HepG2 (cell line): Measurements from ENCODE around the gene MGST2. TPM values are rescaled to one million over a fixed set of nuclear protein-coding genes. Genes with fewer than 3 reads are reported as not detected.

Source experiments
- ATAC-seq: fragments of 200-7000 bp; cut with Tn5 transposase; 3 replicates; pipeline ENCODE4 v1.9.1; 2020; ENCODE audit warnings: mild to moderate bottlenecking, moderate library complexity
- BruUV-seq: library from RNA; stranded (reverse); fragments of 400-500 nt; replicated peaks from 2 replicates; lab custom pipeline; 2021; lab: Mats Ljungman, UMichigan
- CTCF ChIA-PET: fragments of 300-600 bp; formaldehyde crosslinking; extraction: SDS; loops from one replicate; lab custom pipeline; 2021; ENCODE audit warnings: low total read pairs, inconsistent platforms, low intra/inter-chr PET ratio; lab: Yijun Ruan, JAX
- POLR2A ChIA-PET: fragments of 350-600 bp; sonication (Branson Sonifier 250); formaldehyde crosslinking; loops from one replicate; lab custom pipeline; 2020; ENCODE audit warnings: antibody characterized with exemption, inconsistent platforms; lab: Yijun Ruan, JAX
- DNase-seq: peaks from one replicate; pipeline ENCODE4 v3.0.0-alpha.2; 2015; ENCODE audit warnings: low spot score
- FAIRE-seq: peaks from 3 replicates; lab custom pipeline; 2011; peaks lifted over from hg19 to GRCh38; lab: Jason Lieb, UNC
- H2AFZ ChIP-seq: one replicate; pipeline ENCODE4 v1.6.1; 2011; ENCODE audit warnings: low read length, inconsistent platforms
- H3K27ac ChIP-seq: fragments of 300-600 bp; 3 replicates; pipeline ENCODE4 v1.8.0; 2011; ENCODE audit warnings: mixed run types, mild to moderate bottlenecking, mixed read lengths, low read length, inconsistent platforms; ENCODE audit not compliant: insufficient read depth; ENCODE audit errors: extremely low read length
- H3K27me3 ChIP-seq, 2 experiments: fragments of 200-600 bp in 1 of 2; 2 replicates in 1 of 2; 3 replicates in 1 of 2; pipeline versions ENCODE4 v1.6.0 to v1.8.0; 2011; ENCODE audit warnings: low read length in 2 of 2, mild to moderate bottlenecking in 2 of 2, moderate library complexity in 2 of 2, inconsistent platforms in 1 of 2; ENCODE audit not compliant: insufficient read depth in 2 of 2, control insufficient read depth in 1 of 2
- H3K36me3 ChIP-seq, 2 experiments: fragments of 200-600 bp in 1 of 2; replicated peaks in 1 of 2; 2 replicates in 1 of 2; 3 replicates in 1 of 2; pipeline versions ENCODE4 v1.5.1 to v1.8.0; 2011; ENCODE audit warnings: low read length in 2 of 2, inconsistent platforms in 1 of 2; ENCODE audit not compliant: insufficient read depth in 2 of 2, control insufficient read depth in 1 of 2
- H3K4me1 ChIP-seq: 2 replicates; pipeline ENCODE4 v1.5.1; 2012; ENCODE audit warnings: low read length, inconsistent platforms; ENCODE audit not compliant: insufficient read depth
- H3K4me2 ChIP-seq: 2 replicates; pipeline ENCODE4 v1.6.0; 2011; ENCODE audit warnings: low read depth, low read length, inconsistent platforms
- H3K4me3 ChIP-seq, 3 experiments: fragments of 200-600 bp in 1 of 3; sonication (generic), shearing (Covaris generic) in 1 of 3; replicated peaks in 1 of 3; 2 replicates each; pipeline ENCODE4 v1.5.1; 2011 to 2016; ENCODE audit warnings: low read length in 3 of 3, inconsistent platforms in 2 of 3, low read depth in 2 of 3, mild to moderate bottlenecking in 2 of 3, control low read depth in 1 of 3, mixed read lengths in 1 of 3; ENCODE audit not compliant: insufficient read depth in 1 of 3
- H3K79me2 ChIP-seq: one replicate; pipeline ENCODE4 v1.6.1; 2011; ENCODE audit warnings: low read length, inconsistent platforms; ENCODE audit not compliant: insufficient read depth
- H3K9ac ChIP-seq: 2 replicates; pipeline ENCODE4 v1.6.0; 2011; ENCODE audit warnings: mild to moderate bottlenecking, low read depth, low read length, inconsistent platforms; ENCODE audit not compliant: insufficient read depth
- H3K9me3 ChIP-seq: 2 replicates; pipeline ENCODE4 v1.5.1; 2012; ENCODE audit warnings: mild to moderate bottlenecking, low read length
- H4K20me1 ChIP-seq: 2 replicates; pipeline ENCODE4 v1.6.0; 2011; ENCODE audit warnings: inconsistent platforms, mild to moderate bottlenecking, low read length, moderate library complexity; ENCODE audit not compliant: insufficient read depth
- ARNTL ChIP-seq: sonication (generic); formaldehyde crosslinking; IDR thresholded peaks from 2 replicates; pipeline ENCODE4 v1.4.0; 2020; ENCODE audit warnings: mild to moderate bottlenecking, missing genetic modification reagents
- HNF4A ChIP-seq: sonication (generic); formaldehyde crosslinking; IDR thresholded peaks from 2 replicates; pipeline ENCODE4 v1.4.0; 2020; ENCODE audit warnings: missing genetic modification reagents
- KDM1A ChIP-seq: IDR thresholded peaks from 2 replicates; pipeline ENCODE4 v1.6.1; 2016; ENCODE audit warnings: missing compliant biosample characterization
- PAXIP1 ChIP-seq: sonication (generic); formaldehyde crosslinking; conservative IDR thresholded peaks from 2 replicates; pipeline ENCODE4 v1.4.0; 2020; ENCODE audit warnings: mild to moderate bottlenecking, missing genetic modification reagents, moderate library complexity
- TP53 ChIP-seq: sonication (generic); formaldehyde crosslinking; conservative IDR thresholded peaks from 2 replicates; pipeline ENCODE4 v1.4.0; 2020; ENCODE audit warnings: missing genetic modification reagents
- ZBTB7A ChIP-seq: sonication (generic); formaldehyde crosslinking; IDR thresholded peaks from 2 replicates; pipeline ENCODE4 v1.8.0; 2022; ENCODE audit warnings: mild to moderate bottlenecking, missing genetic modification reagents
- ZFP41 ChIP-seq: sonication (generic); formaldehyde crosslinking; IDR thresholded peaks from 2 replicates; pipeline ENCODE4 v1.4.0; 2020; ENCODE audit warnings: mild to moderate bottlenecking, missing genetic modification reagents, borderline replicate concordance
- ZFYVE20 ChIP-seq: sonication (generic); formaldehyde crosslinking; IDR thresholded peaks from 2 replicates; pipeline ENCODE4 v1.8.0; 2023; ENCODE audit warnings: low read depth, mild to moderate bottlenecking, moderate library complexity, missing genetic modification reagents, borderline replicate concordance
- ZMYM4 ChIP-seq: sonication (generic); formaldehyde crosslinking; IDR thresholded peaks from 2 replicates; pipeline ENCODE4 v1.8.1; 2023; ENCODE audit warnings: mild to moderate bottlenecking, missing genetic modification reagents
- ZNF577 ChIP-seq: sonication (generic); formaldehyde crosslinking; IDR thresholded peaks from 2 replicates; pipeline ENCODE4 v1.4.0; 2020; ENCODE audit warnings: mild to moderate bottlenecking, low read depth, missing genetic modification reagents, borderline replicate concordance
- WGBS: methylation state at CpG from one replicate; pipeline ENCODE4 v1.1.6; 2017; ENCODE audit warnings: low lambda C conversion rate; 5-methylcytosine and 5-hydroxymethylcytosine counted together
- in situ Hi-C: cut with HindIII; loops from 2 replicates; pipeline ENCODE4 v1.10.0; 2017; ENCODE audit warnings: low pct_unique_long_range_greater_than_20kb; ENCODE audit not compliant: extremely low pct_ligation_motif_present
- intact Hi-C: fragments of 100-400 bp; cut with micrococcal nuclease; formaldehyde crosslinking; loops from one replicate; pipeline ENCODE4 v1.10.0; 2022; ENCODE audit not compliant: unreplicated experiment
- polyA plus RNA-seq, 8 experiments: library from polyadenylated mRNA; depleted of rRNA in 3 of 8; stranded (reverse) in 7 of 8; unstranded in 1 of 8; fragments of >200 nt; fragmentation: Illumina TruSeq in 4 of 8; extraction: Trizol in 4 of 8; gene quantifications; 2 replicates each; pipeline versions ENCODE4 v1.2.1 to v1.2.3, GENCODE V29; 2011 to 2016; ENCODE audit warnings: low read depth in 4 of 8, missing spikeins in 1 of 8, mixed read lengths in 1 of 8; ENCODE audit not compliant: insufficient read depth in 1 of 8
- total RNA-seq, 5 experiments: library from RNA; depleted of rRNA; stranded (reverse); fragments of >200 nt; fragmentation: Illumina TruSeq; extraction: Trizol; gene quantifications; 2 replicates each; pipeline ENCODE4 v1.2.3, GENCODE V29; 2016; ENCODE audit warnings: low read depth in 1 of 5
- TF ChIP-seq, protein P1 (sequence below): sonication (generic); formaldehyde crosslinking; IDR thresholded peaks from 2 replicates; pipeline ENCODE4 v1.4.0; 2020; ENCODE audit warnings: missing genetic modification reagents, mild to moderate bottlenecking, borderline replicate concordance
- TF ChIP-seq, protein P2 (sequence below): sonication (generic); formaldehyde crosslinking; IDR thresholded peaks from 2 replicates; pipeline ENCODE4 v1.8.0; 2022; ENCODE audit warnings: mild to moderate bottlenecking, missing genetic modification reagents

MGST2 gene
- total and polyA plus RNA-seq, 2 of the 13 experiments (the other 11 are each of a cell fraction or from before 2014, with no cell fraction given) = 205 to 416 TPM

- Histone ChIP-seq H3K9me3 (no peaks in the 10 kb centered on the region), H3K27ac (no peak overlapping the region), H3K4me3 (peak overlapping the region in 2 of 3 experiments; percentile 14 to 37; a peak in 2 of 6 replicates), H3K4me1 (peaks cover 50% of the 10 kb centered on the region), H4K20me1 (no peaks in the 10 kb centered on the region), H3K27me3 (peaks cover 0 to 6% of the 10 kb centered on the region in 2 experiments; a peak in 2 of 5 replicates), H3K4me2 (peak overlapping the region; percentile 71), H3K36me3 (no peaks in the 10 kb centered on the region), H3K79me2 (no peaks in the 10 kb centered on the region), H3K9ac (no peak overlapping the region), H2AFZ (no peak overlapping the region)
- POLR2A ChIA-PET = no interaction called here
- CTCF ChIA-PET = no interaction called here
- FAIRE-seq = no peak
- intact Hi-C loops = no loop called here
- in situ Hi-C loops = no loop called here
- no TSS peak for BruUV-seq
- 2% methylated on average over 15 of the region's 16 CpGs for WGBS
- peak; percentile 85 for ATAC-seq
- no peak for DNase-seq
- 0 out of 2 replicates have a peak, but pooled peaks have one; percentile 30 for TF ChIP-seq PAXIP1 (CRISPR knock-in tag)
- TF ChIP-seq ZMYM4 (CRISPR knock-in tag) = 0 out of 2 replicates have a peak, but pooled peaks have one; percentile 13
- TF ChIP-seq, protein P1, sequence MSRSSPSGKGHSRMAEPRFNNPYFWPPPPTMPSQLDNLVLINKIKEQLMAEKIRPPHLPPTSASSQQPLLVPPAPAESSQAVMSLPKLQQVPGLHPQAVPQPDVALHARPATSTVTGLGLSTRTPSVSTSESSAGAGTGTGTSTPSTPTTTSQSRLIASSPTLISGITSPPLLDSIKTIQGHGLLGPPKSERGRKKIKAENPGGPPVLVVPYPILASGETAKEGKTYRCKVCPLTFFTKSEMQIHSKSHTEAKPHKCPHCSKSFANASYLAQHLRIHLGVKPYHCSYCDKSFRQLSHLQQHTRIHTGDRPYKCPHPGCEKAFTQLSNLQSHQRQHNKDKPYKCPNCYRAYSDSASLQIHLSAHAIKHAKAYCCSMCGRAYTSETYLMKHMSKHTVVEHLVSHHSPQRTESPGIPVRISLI = 0 out of 2 replicates have a peak, but pooled peaks have one; percentile 30
- TF ChIP-seq ZBTB7A (CRISPR knock-in tag) = 0 out of 2 replicates have a peak, but pooled peaks have one; percentile 31
- no peak for TF ChIP-seq ZFP41 (CRISPR knock-in tag)
- peak; percentile 39; the same call in 1 of the 2 replicates for TF ChIP-seq HNF4A (CRISPR knock-in tag)
- no peak for TF ChIP-seq ZFYVE20
- no peak for TF ChIP-seq TP53
- TF ChIP-seq, protein P2, sequence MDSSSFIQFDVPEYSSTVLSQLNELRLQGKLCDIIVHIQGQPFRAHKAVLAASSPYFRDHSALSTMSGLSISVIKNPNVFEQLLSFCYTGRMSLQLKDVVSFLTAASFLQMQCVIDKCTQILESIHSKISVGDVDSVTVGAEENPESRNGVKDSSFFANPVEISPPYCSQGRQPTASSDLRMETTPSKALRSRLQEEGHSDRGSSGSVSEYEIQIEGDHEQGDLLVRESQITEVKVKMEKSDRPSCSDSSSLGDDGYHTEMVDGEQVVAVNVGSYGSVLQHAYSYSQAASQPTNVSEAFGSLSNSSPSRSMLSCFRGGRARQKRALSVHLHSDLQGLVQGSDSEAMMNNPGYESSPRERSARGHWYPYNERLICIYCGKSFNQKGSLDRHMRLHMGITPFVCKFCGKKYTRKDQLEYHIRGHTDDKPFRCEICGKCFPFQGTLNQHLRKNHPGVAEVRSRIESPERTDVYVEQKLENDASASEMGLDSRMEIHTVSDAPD (CRISPR knock-in tag) = no peak
- TF ChIP-seq ARNTL (CRISPR knock-in tag) = peak; percentile 65; the same call in 1 of the 2 replicates
- TF ChIP-seq KDM1A (CRISPR knock-in tag) = no peak
- TF ChIP-seq ZNF577 (CRISPR knock-in tag) = no peak
Observed at GRCh38 chr4:139628184-139629012, 37.2 kb upstream of the MGST2 start.
